ENCODE measurements around the gene KLHL12. TPM values are rescaled to one million over a fixed set of nuclear protein-coding genes. Genes with fewer than 3 reads are reported as not detected.
A peak's percentile ranks its signal among the peaks of the same experiment; 100 is the strongest.

The KLHL12 gene
- total RNA-seq, 1 donor from 2014 or later, result 22.0 TPM

DNA sequence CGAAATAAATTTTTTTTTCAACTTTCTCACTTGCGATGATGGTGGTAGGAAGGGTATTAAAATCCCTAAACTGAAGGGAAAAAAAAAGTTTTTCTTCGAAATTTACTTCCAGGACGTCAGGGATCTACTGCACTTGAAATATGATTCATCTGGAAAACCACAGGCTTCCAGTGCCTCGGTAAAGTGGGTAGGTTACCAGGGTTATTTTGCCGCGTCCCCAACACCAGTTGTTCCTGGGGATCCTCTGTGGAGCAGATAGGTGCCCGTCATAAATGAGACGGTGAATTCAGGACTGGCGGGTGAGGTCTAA lies 38.9 kb downstream of the KLHL12 start:
- DNase-seq (ENCODE audit: low read depth in 2 of 2), result peak in 1 of 2 donors; percentile 45

DNA sequence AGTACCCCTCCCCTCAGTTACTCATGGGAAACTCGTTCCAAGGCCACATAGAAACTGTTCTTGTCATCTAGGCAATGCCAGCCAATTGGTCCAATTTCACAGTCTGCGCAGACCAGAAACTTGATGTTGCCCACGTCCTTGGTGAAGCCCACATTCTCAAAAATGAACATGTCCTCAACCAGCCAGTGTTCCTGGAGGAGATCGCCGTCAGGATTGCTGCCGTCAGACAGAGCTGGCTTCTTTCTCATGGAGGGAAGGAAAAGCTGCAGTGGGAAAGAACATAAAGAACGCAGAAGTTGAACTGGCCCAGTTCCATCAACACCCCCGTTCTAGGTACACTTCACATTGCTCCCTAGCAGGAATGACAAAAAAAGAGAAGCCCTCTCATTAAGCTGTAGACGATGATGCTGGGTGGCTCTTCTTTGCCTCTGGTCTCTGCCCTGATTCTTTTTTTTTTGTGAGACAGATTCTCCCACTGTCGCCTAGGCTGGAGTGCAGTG lies 46.0 kb downstream of the KLHL12 start:
- DNase-seq (ENCODE audit: low read depth in 2 of 2), result no peak

DNA sequence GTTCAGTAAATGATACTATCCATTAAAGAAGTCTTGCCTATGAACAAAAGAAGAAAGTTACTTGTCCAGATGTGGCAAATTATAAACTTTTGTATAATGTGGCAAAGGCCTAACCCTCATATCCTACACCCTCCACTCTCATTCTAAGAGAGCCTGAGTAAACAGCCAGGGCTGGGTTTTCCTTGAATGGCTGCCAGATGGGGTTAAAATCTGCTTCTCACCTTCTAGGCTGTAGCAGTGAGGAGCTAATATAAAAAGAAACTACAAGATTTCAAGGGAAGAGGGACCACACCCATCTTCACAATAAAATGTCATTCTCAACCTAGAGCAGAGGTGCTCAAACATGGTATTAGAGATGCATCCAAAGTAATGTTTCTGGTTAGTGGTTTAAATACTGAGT lies 47.0 kb downstream of the KLHL12 start:
- no peak for DNase-seq (ENCODE audit: low read depth in 2 of 2)

DNA sequence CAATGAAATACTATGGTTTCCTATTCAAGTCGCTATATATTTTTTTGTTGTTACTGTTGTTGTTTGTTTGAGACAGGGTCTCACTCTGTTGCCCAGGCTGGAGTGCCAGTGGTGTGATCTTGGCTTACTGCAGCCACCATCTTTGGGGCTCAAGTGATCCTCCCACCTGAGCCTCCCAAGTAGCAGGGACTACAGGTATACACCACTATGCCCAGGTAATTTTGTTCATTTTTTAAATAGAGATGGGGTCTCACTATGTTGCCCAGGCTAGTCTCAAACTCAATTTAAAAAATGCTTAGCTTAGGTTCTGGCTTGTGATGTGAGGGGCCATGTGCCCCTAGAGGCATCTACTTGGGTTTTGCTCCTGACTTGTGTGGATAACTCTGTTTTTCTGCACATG lies 47.9 kb downstream of the KLHL12 start:
- DNase-seq (ENCODE audit: low read depth in 2 of 2), result no peak

DNA sequence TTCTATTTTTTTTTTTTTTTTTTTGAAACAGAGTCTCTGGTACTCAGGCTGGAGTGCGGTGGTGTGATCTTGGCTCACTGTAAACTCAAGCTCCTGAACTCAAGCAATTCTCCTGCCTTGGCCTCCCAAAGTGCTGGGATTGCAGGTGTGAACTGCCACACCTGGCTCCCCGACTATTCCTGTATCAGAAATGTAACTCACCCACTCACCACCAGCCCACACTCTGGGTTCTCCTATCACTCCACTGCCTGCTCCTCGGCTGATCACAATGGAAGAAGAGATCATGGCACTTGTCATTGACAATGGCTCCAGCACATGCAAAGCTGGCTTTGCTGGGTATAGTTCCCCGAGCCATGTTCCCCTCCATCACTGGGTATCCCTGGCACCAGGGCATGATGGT lies 54.0 kb downstream of the KLHL12 start:
- no peak for DNase-seq (ENCODE audit: low read depth in 2 of 2)

DNA sequence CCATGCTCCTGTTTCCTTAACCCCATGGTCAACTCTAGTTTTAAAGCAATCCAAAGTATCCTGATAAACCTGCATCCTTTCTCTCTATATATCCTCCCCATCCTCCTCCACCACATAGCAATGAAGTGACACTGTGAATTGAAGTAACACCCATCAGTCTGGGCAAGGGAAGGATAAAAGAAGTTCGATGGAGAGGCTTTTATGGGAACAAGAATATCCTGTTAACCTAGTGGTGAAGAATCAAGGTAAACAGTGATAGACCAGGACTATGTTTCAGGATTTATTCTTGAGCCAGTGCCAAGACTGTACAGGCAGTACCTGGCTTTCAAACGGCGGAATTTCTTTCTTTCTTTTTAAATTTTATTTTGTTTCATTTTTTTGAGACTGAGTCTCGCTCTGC lies 55.7 kb downstream of the KLHL12 start:
- DNase-seq (ENCODE audit: low read depth in 2 of 2), result no peak

DNA sequence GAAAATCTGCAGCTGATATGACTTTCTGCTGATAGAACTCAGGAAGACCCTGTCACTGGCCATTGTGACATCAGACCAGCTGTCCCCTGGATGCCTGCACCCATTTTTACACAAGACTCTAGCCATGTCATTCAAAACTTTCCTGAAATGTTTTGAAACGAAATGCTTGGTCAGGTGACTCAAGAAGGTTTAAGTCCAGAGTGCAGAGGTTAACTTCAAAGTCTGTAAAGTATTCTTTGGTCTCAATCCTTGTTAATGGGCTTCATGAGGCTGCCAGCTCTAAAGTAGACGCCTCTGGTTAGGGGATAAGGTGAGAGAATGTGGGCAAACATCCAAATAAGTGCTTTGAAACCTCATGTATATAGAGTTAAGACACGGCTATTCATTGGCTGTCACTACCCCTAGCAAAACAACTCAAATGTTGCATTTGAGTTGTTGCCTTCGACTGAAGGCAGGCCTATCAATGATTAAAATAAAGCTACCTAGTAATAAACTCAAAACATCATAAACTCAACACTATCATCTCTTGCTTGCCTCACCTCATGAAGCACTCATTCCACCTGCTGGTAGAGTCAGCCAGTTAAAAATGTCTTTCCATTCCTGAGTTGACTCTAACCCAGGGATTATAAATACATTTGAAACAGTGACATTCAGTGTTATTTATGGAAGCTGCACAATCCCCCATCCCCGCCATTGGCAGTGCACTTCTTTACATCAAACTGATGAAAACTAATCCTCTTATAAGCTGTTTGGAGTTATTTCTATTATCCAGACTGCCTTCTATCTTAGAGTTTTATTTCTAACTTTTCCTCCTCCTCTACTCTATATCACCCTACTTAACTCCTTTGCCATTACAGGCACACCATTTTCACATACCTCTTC lies 64.1 kb downstream of the KLHL12 start:
- DNase-seq (ENCODE audit: low read depth in 2 of 2), result no peak

DNA sequence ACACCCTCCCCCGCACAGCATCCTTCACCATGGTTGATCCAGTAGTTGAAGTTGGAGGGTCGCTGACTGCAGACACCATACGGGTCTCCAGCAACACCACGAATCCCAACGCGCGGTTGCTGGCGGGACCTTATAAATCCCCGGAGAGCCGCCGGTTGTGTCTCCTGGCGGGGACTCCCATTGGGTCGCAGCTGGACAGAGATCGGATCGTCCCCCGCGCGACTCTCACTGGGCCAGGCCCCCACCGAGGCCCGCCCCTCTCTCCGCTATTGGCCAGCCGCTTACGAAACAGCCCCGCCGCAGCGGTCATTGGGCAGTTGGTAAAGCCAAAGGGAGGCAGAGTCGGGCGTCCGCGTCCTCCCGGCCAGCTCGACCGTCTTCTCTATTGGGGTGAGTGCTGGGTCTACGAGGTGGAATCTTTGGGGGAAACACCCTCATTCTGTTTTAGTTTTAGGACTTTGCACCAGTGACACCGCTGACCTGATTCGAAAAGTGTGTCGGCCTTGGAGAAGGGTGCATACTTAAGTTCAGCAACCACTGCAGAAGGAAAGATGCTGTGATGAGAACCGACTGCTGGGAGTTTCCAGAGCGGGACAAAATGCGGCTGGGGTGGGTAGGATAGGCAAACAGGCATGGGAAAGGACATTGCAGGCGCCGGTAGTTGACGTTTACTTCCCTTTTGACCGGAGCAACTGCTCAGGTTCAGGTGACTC lies 65.5 kb downstream of the KLHL12 start:
- peak; percentile 91 to 93 for DNase-seq (ENCODE audit: low read depth in 2 of 2)

DNA sequence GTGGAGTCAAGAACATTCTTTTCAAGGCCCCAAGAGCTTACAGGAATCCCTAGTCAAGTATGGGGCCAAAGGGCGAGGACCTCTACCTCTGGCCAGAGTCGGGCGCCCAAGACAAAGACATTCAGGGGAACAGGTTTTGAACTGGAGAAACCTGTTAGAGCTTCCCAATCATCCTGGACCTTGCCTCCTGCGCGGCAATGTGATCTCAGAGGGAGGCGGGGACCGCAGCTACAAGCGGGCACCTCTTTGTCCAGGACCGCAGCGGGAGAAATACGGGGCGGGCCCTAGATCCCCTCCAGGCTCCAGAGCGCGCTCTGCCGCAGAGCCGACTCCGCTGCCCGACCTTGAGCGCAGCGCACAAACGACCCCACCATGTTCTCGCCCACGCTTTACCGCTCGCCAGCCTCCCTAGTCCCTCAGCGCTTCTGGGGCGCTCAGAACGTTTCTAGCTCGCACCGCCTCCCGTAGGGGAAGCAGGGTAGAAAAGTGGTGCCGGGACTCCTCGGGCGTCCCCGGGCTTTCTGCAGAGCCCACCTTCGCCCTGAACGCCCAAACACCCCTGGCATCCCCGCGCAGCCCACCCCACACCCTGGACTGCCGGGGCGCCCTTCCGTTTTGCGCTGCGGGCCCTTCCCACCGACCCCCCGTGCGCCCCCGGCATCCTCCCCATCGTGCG lies 66.2 kb downstream of the KLHL12 start:
- DNase-seq (ENCODE audit: low read depth in 2 of 2), result peak; percentile 29 to 44

DNA sequence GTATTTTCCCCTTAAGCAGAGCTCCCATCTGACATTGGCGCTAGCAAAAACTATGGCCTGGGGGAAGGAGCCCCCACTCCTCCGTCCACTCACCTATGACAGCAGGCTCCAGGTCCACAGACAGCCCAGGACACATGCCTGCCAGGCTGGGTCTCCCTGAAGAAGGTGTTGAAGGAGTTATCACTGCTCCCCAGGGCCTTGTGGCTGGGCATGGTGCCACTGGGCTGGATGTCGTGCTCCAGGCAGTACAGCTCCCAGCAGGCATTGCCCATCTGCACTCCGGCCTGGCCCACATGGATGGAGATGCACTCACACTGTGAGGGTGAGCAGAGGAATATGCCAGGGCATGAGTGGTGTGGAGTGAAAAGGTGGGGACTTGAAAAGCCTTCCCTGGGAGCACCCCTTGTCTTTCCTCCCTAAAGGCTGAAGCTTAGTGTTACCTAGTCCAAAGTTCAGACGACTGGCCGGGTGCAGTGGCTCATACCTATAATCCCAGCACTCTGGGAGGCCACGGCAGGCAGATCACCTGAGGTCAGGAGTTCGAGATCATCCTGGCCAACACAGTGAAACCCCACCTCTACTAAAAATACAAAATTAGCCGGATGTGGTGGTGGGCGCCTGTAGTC lies 68.1 kb downstream of the KLHL12 start:
- no peak for DNase-seq (ENCODE audit: low read depth in 2 of 2)

DNA sequence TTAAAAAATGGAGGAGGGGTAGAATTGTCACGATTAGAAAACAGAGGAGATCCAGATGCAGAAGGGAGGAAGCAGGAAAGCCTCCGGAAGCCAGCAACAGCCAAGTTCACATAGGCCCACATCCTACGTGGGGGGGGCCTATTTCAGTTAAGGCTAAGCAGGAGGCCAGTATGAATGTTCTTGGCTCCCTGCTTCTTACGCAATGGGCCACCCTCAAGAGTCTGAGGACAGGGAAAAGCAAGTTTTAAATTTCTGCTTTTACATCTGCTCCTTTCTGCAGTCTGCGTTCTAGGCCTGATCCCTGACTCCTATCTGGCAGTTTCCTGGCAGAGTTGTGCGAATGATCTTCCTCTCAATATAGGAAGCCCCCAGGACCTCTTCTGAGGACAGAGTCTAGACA lies 68.7 kb downstream of the KLHL12 start:
- peak; percentile 48 to 54 for DNase-seq (ENCODE audit: low read depth in 2 of 2)

DNA sequence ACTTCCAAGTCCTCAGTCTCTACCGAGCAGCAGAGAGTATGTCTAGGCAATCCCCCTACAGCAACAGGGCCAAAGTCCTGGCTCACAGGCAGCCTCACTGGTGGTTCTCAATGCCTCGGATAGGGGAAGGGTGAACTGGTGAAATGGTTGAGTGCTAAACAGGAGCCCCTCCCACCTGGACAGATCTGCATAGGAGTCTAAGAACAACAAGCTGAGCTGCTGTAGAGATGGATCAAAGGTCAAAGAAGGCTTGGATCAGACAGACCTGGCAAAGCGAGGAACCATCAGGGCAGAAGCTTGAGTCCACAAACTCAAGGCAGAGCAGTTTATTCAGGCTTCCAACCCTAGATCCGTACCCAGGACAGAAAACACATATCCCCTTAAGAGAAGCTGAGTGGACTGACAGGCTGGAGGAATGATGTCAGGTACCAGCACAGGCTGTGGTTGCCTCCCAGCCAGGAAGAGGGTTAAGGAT lies 69.9 kb downstream of the KLHL12 start:
- DNase-seq (ENCODE audit: low read depth in 2 of 2), result no peak

DNA sequence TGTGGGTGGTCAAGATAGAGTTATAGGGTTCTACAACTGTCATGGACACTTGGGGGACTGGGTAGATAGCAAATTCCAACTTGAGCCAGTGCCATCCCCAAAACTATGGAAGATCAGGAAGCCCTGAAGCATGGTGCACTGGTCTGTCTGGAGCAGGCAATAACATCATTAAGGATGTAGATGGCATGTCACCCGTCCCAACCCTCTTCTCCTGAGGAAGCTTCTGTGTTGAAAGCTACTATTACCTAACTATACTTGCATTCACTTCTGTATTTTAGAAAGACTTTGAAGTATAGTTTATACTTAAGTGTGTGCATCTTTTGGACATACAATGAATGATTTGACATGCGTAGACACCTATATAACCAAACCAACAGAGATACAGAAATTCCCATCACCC lies 71.0 kb downstream of the KLHL12 start:
- no peak for DNase-seq (ENCODE audit: low read depth in 2 of 2)

DNA sequence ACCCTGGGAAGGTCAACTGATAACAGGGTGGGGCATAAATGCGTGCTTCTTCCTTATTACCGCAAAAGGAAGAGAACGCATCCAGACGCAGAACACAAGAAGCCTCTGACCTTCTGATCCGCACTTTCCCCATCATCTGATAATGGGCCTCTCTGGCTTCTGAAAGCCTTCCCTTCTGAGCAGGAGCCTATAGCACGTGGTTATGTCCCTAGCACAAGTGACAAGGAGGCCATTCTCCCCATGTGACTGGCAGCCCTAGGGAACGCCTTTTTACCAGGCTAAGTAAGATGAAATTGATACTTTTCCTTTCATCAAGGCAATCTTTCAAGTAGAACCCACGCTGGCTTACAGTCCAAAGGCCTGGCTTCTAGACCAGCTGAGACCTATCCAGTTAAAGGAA lies 72.2 kb downstream of the KLHL12 start:
- DNase-seq (ENCODE audit: low read depth in 2 of 2), result no peak

DNA sequence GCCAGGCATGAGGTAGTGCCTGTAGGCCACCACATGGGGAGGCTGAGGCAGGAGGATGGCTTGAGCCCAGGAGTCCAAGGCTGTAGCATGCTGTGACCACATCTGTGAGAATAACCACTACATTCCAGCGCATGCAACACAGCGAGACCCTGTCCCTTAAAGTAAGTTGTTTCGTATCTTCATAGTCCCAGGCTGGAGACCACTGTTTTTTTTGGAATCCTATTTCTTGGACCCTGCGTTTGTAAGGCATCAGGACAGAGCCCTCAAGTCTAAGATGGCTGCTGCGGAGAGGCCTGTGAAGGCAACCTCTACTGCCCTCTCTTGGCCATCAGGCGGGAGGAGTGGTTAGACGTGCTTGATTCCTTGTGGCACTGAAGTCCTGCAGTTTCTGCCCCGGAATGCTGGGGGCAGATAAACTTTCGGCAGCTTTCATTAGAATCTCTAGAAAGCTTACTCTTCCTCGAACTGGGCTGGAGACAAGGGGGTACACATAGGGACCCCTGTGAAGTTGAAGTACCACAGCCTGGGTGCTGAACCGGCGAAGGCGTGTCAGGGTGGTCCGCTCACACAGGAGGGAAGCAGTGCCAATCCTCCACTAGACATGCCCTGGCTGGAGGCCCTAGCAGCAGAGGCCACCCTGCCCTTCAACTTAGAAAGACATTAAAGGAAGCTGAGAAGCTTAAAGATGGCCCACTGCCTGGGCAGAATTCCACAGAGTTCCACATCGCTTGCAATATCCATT lies 74.7 kb downstream of the KLHL12 start:
- peak; percentile 54 to 74 for DNase-seq (ENCODE audit: low read depth in 2 of 2)

DNA sequence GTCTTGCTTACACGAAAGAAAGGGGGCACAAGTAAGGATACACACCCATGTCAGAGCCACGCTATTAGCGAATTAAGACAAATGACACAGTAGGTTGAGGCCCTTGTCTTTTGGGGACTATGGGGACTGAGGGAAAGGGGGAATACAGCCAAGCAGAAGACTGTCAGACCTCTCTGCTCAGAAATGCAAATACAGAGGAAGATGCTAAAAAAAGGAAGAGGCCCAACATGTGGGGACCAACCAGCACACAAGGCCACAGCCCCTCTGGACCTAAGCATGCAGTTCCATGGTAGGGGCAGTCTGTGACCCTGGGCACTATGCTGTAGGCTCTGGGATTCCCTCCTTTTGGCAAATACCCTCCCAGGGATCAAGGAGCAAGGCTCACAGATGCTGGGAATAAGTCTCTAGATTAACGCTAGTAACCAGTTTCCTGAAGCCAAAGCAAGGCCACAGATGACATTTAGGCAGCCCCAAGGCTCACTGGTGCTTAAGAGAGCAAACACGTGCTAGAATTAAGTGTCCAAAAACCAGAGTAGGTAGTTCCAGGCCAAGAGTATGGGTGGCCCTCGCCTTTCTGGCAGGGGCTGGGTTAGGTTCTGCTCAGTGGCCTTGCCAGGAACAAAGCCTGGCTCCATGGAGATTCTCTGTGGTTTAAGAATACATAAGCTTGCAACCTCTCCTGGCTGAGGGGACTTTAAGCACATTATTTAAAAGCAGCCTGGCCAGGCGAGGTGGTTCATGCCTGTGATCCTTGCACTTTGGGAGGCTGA lies 76.3 kb downstream of the KLHL12 start:
- DNase-seq (ENCODE audit: low read depth in 2 of 2), result no peak

DNA sequence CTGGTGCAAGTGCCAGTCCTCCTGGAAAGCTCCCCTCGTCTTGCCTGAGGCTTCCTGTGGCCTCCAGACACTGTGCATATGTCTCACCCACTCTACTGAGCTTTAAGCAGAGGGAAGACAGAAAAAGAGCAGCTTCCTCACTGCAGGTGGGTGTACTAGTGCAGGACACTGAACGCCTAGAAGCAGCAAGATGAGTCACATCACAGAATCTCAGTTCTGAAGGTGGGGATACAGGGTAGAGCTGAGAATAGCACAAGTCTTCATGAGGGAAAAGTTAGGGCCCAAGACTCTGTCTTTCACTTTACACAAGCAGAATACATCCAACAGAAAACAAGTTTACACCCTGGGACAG lies 78.9 kb downstream of the KLHL12 start:
- DNase-seq (ENCODE audit: low read depth in 2 of 2), result no peak

DNA sequence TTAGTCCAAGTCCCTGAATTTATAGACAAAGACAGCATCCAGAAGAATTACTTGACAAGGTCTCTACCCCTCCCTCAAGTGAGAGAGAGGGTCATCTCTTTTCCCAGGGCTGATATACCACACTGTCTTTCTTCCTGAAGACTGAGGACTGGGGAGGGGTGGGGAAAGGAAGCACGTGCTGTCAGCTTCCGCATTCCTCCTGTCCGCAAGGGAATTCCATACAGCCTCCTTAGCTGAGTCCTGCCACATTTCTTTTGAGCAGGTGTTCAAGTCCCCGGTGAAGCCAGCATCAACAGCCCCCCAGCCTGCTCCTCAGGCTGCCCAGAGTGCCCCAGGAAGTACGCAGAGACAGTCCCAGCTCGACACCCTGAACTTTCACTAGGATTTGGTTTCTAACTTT lies 82.1 kb downstream of the KLHL12 start:
- peak in 1 of 2 donors; percentile 13 for DNase-seq (ENCODE audit: low read depth in 2 of 2)

DNA sequence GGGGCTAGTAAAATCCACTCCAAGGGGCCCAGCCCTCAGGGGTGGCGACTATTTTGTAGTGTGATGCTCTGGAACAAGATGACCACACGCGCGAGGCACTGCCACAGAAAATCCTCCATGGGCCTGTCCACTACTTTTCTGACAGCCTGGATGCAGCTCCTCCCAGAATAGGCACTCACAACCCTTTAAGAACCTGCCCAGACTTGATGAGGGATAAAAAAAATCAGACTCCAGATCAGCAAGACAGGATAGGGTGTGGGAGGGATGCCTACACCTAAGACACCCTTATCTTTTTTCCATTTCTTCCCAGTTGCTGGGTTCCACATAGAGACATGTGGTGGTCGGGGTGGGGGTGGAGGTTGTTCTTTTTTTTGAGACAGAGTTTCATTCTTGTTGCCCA lies 82.8 kb downstream of the KLHL12 start:
- DNase-seq (ENCODE audit: low read depth in 2 of 2), result no peak

DNA sequence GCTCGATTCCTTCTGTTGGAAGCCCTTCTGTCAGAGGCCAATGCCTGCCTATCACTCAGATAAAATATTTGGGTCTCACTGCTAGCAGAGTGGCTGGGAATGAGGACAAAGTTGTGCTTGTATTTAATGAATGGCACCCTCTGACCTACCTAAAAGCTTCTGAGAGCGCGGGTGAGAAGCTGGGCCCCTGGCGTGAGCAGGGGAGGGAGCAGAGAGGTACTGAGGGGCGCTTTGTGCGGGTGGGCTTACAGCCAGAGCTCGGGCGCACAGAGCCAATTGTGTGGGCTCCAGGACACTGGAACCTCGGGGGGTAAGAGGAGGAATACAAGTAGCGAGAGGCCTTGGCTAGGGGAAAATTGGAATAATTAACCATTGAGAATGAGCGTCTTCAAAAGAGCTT lies 84.0 kb downstream of the KLHL12 start:
- DNase-seq (ENCODE audit: low read depth in 2 of 2), result no peak
